ENCODE results near the gene CLASP1.

- no peak for TF ChIP-seq EZH2 (IDR thresholded peaks at IDR 0.05; ENCODE audit: low read depth, unreplicated experiment)
- no peak for TF ChIP-seq CTCF (conservative IDR thresholded peaks at IDR 0.05; ENCODE audit: low read depth in 2 of 2)
- no peak for TF ChIP-seq POLR2AphosphoS5 (IDR thresholded peaks at IDR 0.05; ENCODE audit: low read depth)
- TF ChIP-seq EZH2phosphoT487 (IDR thresholded peaks at IDR 0.05; ENCODE audit: unreplicated experiment), result no peak
- TF ChIP-seq REST (IDR thresholded peaks at IDR 0.05; ENCODE audit: unreplicated experiment), result no peak
Measured at GRCh38 chr2:121505005-121505404, 144.3 kb downstream of the CLASP1 start.
